Upper lobe of right lung (tissue), 1 donor: ENCODE measurements around the gene GLT6D1. TPM values are rescaled to one million over a fixed set of nuclear protein-coding genes. Genes with fewer than 3 reads are reported as not detected.

Experiments
- ATAC-seq: fragments of 200-7000 bp; cut with Tn5 transposase; one replicate; pipeline ENCODE4 v1.9.1; 2020; ENCODE audit warnings: mild to moderate bottlenecking, moderate library complexity
- DNase-seq: peaks from one replicate; pipeline ENCODE4 v3.0.0-alpha.2; 2020
- H3K27ac ChIP-seq: fragments of 200-600 bp; one replicate; pipeline ENCODE4 v1.8.0; 2022
- H3K27me3 ChIP-seq: fragments of 200-600 bp; one replicate; pipeline ENCODE4 v1.8.0; 2022; ENCODE audit warnings: mild to moderate bottlenecking
- H3K36me3 ChIP-seq: fragments of 200-600 bp; one replicate; pipeline ENCODE4 v1.8.0; 2022
- H3K4me1 ChIP-seq: fragments of 200-600 bp; one replicate; pipeline ENCODE4 v1.8.0; 2022
- H3K4me3 ChIP-seq: fragments of 200-600 bp; one replicate; pipeline ENCODE4 v1.8.0; 2022; ENCODE audit warnings: mild to moderate bottlenecking
- H3K9me3 ChIP-seq: fragments of 200-600 bp; one replicate; pipeline ENCODE4 v1.8.0; 2022
- CTCF ChIP-seq: fragments of 200-600 bp; IDR thresholded peaks from one replicate; pipeline ENCODE4 v1.8.0; 2022; ENCODE audit warnings: antibody characterized with exemption
- intact Hi-C: fragments of 100-400 bp; cut with DNase I; formaldehyde crosslinking; loops from one replicate; pipeline ENCODE4 v1.11.0; 2022
- total RNA-seq: library from RNA; stranded (reverse); fragmentation: NEBNext Ultra II Directional; extraction: Animal tissue kit (Norgen Biotek cat#: 25700); gene quantifications from one replicate; pipeline ENCODE4 v1.2.1, GENCODE V29; 2021
- donor health status: DM: no; HTN: yes; CAD: no; lungs with severe emphysema.

The GLT6D1 gene
- total RNA-seq, 1 donor from 2014 or later: not detected

DNA sequence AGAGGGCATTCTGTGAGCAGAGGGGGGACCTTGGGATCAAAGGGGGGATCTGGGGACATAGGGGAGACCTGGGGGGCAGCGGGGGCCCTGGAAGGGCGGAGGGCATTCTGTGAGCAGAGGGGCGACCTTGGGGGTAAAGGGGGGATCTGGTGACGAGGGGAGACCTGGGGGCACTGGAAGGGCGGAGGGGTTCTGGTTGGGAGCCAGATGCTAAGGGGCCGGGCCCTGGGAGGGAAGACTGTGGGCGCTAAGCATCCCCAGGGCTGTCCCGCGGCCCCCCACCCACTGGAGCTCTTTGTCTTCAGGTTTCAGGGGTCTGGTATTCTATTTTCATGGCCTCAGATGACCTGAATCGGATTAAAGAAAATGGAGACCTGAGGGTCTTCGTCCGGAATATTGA, 24.5 kb upstream of the GLT6D1 start:
- no peak for ATAC-seq
- H3K4me3 ChIP-seq: no peak overlapping the region
- no peak overlapping the region for H3K27ac ChIP-seq
- no peak for TF ChIP-seq CTCF
- no peaks in the 10 kb centered on the region for H3K4me1 ChIP-seq
- H3K36me3 ChIP-seq: no peaks in the 10 kb centered on the region
- H3K27me3 ChIP-seq: peaks cover 7% of the 10 kb centered on the region
- no peak for DNase-seq
- intact Hi-C loops: no loop called here
- H3K9me3 ChIP-seq: no peaks in the 10 kb centered on the region

DNA sequence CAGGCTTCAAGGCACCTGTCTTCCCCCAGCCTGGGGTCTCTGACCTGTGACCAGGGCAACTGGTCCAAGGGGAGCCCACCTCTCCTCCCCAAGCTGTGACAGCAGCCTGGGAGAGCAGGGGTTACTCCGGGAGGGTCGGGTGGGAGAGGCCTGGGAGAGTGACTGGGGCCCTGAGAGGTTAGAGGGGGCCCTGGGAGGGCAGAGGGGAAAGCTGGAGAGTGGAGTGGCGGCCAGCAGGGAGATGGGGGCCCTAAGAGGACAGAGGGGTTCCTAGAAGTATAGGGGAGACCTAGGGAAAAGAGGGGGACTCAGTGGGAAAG, 24.1 kb upstream of the GLT6D1 start:
- DNase-seq (no peak), ATAC-seq (no peak)
- Histone ChIP-seq H3K27me3 (peaks cover 7% of the 10 kb centered on the region), H3K9me3 (no peaks in the 10 kb centered on the region), H3K27ac (no peak overlapping the region), H3K4me3 (no peak overlapping the region), H3K36me3 (no peaks in the 10 kb centered on the region), H3K4me1 (no peaks in the 10 kb centered on the region)
- intact Hi-C loops: no loop called here
- no peak for TF ChIP-seq CTCF

- no peak for TF ChIP-seq CTCF
- H3K27me3 ChIP-seq: peaks cover 7% of the 10 kb centered on the region
- H3K4me1 ChIP-seq: no peaks in the 10 kb centered on the region
- no peaks in the 10 kb centered on the region for H3K36me3 ChIP-seq
- H3K27ac ChIP-seq: no peak within 1 kb of the TSS
- intact Hi-C loops: no loop called here
- H3K9me3 ChIP-seq: no peaks in the 10 kb centered on the region
- ATAC-seq (no peak), DNase-seq (no peak)
- no peak within 1 kb of the TSS for H3K4me3 ChIP-seq
Observed at GRCh38 chr9:135662758-135663450, 23.6 kb upstream of the GLT6D1 start, which contains the start of gene LCN9. Gene LCN9, plus strand, starts transcription at chr9:135663309. Its CDS starts 13 bp downstream, at chr9:135663322.

DNA sequence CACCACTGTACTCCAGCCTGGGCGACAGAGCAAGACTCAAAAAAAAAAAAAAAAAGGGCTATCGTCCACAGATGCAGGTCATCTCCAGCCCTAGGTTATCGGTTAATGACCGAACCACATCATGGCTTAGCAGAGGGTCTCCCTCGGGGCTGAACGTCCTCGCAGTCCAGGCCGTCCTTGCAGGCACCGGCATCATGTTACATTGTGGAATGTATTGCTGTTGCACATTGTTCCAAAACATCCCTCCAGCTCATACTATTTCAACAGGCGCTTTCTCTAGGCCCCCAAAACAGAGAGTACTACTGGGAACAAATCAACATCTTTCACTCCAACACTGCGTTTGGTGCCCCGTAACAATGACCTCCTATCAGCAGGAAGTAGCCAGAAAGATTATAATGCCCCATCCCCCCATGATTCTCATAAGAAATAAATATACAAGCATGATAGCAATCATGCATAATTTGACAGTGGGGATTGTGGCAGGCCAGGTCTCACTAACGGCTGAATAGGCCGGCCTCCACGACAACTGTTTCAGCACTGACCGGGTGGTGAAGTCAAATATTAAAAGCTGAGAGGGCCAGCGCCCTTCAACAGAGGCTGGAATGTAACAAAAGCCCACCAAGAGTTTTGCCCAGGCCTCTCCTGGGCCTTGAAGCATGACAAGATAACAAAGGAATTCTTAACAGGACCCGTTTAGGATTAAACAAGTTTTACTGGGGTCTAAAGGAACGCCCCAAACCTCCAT, 22.6 kb upstream of the GLT6D1 start:
- H3K9me3 ChIP-seq: no peaks in the 10 kb centered on the region
- ATAC-seq (no peak), DNase-seq (no peak)
- no peaks in the 10 kb centered on the region for H3K4me1 ChIP-seq
- TF ChIP-seq CTCF: no peak
- no peak overlapping the region for H3K4me3 ChIP-seq
- no peaks in the 10 kb centered on the region for H3K36me3 ChIP-seq
- H3K27ac ChIP-seq: no peak overlapping the region
- peaks cover 7% of the 10 kb centered on the region for H3K27me3 ChIP-seq
- intact Hi-C loops: no loop called here

GRCh38 chr9:135660407-135660806, 21.1 kb upstream of the GLT6D1 start:
- H3K4me3 ChIP-seq: no peak overlapping the region
- DNase-seq: no peak
- no peaks in the 10 kb centered on the region for H3K4me1 ChIP-seq
- intact Hi-C loops: no loop called here
- no peak overlapping the region for H3K27ac ChIP-seq
- H3K9me3 ChIP-seq: no peaks in the 10 kb centered on the region
- TF ChIP-seq CTCF: no peak
- no peaks in the 10 kb centered on the region for H3K27me3 ChIP-seq
- ATAC-seq: no peak
- no peaks in the 10 kb centered on the region for H3K36me3 ChIP-seq
